WI38 (cell line): Measurements from ENCODE around the gene AKNA.

Source experiments
- H3K4me3 ChIP-seq: 2 replicates; pipeline ENCODE4 v1.5.1; 2011; ENCODE audit warnings: low read depth, mild to moderate bottlenecking, control low read depth, low read length
- TF ChIP-seq, protein P1 (sequence below): IDR thresholded peaks from 2 replicates; pipeline ENCODE4 v1.5.1; 2012; ENCODE audit warnings: low read depth, mild to moderate bottlenecking, control low read depth, low read length

The AKNA gene

DNA sequence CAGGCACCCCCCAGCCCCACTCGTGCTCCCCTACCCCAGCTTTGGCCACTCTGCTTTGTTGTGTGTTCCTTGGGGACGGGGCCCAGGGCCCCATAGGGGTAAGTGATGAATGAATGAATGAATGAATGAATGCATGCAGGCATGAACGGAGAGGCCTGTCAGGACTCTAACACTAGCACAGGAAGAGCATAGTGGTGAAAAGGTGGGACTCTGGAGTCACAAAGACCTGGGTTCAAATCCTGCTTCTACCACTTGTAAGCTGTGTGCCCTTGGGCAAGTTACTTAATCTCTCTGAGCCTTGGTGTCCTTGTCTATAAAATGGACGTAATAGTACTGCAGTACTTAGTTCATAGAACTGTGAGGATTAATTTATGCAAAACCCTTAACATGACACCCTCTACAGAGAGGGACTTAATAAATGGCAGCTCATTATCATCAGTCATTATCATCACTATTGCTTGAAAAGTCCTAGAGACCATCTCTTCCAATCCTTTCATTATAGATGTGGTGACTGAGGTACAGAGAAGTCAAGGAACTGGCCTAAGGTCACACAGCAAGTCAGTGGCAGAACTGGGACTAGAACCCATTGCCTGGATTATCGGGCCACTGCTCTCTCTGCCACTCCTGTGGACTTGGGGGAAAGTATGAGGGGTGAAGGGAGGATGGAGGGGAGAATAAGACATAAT, 44.9 kb downstream of the AKNA start:
- TF ChIP-seq, protein P1, sequence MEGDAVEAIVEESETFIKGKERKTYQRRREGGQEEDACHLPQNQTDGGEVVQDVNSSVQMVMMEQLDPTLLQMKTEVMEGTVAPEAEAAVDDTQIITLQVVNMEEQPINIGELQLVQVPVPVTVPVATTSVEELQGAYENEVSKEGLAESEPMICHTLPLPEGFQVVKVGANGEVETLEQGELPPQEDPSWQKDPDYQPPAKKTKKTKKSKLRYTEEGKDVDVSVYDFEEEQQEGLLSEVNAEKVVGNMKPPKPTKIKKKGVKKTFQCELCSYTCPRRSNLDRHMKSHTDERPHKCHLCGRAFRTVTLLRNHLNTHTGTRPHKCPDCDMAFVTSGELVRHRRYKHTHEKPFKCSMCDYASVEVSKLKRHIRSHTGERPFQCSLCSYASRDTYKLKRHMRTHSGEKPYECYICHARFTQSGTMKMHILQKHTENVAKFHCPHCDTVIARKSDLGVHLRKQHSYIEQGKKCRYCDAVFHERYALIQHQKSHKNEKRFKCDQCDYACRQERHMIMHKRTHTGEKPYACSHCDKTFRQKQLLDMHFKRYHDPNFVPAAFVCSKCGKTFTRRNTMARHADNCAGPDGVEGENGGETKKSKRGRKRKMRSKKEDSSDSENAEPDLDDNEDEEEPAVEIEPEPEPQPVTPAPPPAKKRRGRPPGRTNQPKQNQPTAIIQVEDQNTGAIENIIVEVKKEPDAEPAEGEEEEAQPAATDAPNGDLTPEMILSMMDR = no peak
- H3K4me3 ChIP-seq = no peak overlapping the region

DNA sequence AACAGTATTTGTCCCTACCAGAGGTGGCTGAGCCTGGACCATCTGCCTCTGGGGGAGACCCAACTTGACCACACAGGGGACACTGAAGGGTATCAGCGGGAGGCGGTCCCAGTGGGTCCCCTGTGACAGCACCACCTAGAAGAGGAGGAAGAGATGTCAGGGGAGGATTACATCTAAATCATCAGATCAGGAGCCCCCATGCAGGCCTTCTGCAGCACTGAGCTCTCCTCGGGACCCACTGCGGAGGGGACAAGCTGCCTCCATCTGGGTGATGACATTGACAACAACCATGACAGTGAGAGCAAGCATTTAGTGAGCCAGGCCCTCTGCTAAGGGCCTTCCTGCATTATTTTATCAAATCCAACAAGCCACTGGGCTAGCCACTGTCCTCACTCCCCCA, 45.8 kb downstream of the AKNA start:
- no peak overlapping the region for H3K4me3 ChIP-seq
- TF ChIP-seq, protein P1 = no peak

DNA sequence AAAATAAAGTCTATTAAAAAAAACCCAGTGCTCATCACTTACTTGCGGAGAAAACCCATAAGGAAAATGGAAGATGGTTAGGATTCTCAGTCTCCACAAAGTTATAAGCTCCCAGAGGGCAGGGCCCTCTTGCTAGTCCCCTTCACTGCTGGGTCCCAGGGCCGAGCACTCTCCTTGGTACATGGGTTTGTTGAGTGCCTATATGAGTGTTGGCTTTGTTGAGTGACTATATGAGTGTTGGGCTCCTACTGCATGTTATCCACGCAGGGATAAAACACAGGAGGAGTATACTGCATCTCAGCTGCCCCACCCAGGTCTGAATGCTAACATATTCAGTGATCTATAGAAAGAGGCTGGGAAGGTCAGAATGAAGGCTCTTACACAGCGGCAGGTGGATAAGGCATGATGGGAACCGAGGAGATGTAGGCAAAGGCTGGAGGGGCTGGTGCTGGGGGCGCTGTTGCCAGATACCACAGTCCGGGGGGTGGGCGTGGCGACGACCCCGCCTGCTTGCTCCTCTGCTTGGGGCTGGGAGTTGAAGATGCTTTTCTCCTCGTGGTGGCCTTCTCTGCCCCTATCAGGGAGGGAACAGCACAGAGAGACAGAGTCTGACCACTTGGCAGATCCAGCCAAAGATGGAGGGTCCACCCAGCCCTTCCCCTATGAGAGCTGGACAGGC, 46.5 kb downstream of the AKNA start:
- TF ChIP-seq, protein P1 = no peak
- H3K4me3 ChIP-seq = no peak overlapping the region

DNA sequence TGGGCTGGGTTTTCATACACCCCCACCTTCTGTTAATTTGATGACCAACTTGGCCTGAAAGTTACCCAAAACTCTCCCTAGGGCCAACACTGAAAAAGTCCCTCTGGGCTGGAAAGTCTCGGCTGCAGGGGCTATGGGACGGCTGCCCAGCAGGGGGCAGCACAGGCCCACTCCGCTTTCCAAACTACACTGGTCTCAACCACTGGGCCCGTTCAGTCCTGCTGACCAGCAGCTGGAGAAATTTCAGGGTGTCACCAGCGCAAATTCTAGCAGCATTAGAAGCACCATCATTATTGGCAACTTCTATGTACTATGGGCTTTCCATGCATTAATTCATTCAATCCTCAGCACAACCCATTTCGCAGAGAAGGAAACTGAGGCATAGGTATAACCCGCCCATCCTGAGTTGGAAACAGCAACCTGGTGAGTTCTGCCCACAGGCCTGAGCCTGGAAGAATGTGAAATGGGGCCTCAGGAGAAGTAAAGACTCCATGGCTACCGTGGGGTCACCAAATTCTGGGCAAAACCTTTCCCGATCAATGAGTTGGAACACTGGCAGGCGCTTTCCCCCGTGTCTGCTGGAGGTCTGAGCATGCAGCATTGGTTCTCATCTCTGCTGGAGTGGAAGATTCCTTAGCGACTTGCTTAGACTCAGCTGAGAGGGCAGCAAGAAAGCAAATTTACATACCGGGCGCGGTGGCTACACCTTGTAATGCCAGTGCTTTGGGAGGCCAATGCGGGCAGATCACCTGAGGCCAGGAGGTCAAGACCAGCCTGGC, 48.5 kb downstream of the AKNA start:
- no peak overlapping the region for H3K4me3 ChIP-seq
- TF ChIP-seq, protein P1 = peak; percentile 89

DNA sequence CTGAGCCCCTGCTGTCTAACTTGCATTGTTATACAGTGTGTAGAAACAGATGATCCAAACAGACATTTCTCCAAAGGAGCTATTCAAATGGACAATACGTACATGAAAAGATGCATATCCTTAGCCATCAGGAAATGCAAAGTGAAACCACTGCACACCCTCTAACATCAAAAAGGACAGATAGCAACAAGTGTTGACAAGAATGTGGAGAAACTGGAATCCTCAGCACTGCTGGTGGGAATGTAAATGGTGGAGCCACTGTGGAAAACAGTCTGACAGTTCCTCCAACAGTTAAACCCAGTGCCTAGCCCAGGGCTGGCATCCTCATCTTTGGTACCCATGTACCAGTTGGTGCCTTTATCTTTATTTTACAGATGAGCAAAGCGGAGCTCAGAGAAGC, 49.6 kb downstream of the AKNA start:
- H3K4me3 ChIP-seq = no peak overlapping the region
- TF ChIP-seq, protein P1 = no peak

DNA sequence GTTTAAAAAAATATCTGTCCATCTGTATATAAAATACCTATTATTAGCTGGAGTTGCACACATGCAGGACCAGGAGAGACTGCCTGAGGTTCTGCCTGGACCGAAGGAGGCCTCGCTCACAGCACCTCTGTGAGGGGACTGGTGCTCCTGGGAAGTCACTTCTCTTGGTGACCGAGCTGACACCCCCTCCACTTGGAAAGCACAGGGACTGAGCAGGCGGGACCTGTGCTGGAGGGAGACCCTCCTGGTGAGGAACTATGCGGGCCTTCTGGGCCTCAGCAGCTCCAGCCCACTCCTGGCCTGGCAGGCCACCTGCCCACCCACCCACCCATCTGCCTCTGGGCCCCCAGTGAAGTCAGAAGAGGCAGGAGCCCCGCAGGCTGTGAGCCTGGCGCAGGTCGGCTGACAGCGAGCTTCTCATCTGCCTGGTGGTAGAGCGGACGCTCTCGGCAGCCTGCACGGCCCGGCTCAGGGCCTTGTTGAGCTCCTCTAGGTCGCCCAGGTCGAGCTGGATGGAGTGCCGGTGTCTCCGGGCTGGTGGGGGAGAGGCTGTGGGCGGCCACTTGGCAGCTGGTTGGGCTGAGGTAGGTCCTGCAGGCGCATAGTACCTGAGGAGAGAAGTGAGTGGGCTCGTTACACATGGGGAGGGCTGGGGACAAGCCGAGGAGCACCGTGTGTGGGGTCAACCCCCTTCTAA, 50.9 kb downstream of the AKNA start:
- no peak overlapping the region for H3K4me3 ChIP-seq
- TF ChIP-seq, protein P1 = no peak
